Measurements from ENCODE around the gene RAB25.
"Not testable (repeated sequence)": the region's sequence is repeated elsewhere in the genome, so short reads cannot be mapped to it uniquely, and the experiment has no call there.

The RAB25 gene

DNA sequence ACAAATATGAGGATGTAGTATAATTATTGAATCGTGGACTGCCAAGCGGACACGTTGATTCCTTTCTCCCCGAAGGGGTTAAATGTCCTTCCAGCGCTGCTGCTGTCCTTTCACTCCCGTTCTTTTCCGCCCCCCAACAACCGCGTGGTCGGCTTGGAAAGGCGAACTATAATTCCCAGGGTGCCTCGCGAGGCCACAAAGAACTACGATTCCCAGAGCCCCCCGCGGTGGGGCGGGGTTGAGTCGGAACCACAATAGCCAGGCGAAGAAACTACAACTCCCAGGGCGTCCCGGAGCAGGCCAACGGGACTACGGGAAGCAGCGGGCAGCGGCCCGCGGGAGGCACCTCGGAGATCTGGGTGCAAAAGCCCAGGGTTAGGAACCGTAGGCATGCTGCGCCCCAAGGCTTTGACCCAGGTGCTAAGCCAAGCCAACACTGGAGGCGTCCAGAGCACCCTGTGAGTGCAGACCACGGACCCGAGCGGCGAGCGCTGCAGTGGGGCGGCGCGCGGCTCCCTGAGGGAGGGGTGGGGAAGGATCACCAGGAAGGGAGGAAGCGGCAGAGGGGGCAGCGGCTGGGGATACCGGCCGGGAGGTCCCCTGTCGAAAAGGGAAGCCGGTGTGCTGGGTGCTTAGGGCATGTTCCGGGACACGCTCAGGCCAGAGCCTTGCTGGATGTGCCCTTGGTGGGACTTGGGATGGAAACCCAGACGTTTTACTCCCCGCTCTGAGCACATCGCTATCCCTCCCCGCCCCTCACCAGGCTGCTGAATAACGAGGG, 6.3 kb upstream of the RAB25 start, which contains the start of gene LAMTOR2:
TSS of gene LAMTOR2 (plus strand) at position 283 of the 781 bp plus-strand sequence. CDS start at position 391, 108 bp downstream.
- peak; percentile 83 for DNase-seq (ENCODE audit: low read depth)

DNA sequence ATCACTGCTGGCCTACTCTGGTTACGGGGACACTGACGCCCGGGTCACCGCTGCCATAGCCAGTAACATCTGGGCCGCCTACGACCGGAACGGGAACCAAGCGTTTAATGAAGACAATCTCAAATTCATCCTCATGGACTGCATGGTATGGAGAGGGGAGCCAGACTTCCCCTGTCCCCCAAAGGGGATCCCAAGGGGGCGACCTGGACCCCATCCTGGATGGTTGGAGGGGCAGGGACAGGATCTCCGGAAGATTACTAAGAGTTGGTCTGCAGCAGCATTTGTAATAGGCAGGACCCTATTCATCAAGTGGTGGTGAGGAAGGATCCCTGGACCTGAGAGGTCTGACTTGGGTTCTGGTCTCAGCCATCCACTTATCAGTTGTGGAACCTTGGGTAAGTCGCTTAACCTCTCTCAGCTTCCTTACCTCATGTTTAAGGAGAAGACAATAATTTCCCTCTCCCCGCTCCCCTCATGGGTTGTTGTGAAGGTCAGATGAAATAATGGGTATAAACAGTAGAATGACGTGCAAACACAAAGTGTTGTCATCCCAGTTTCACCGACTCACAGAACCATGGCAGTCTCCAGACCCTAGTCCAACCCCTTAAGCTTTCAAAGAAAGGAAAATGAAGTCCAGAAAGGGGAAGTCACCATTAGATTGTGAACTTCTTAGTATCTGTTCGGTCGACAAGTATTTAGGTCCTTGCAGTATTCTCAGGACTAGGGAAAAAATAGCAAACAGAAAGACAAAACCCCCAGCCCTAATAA, 5.5 kb upstream of the RAB25 start:
- DNase-seq (ENCODE audit: low read depth) = no peak

- no peak for DNase-seq (ENCODE audit: low read depth)
Measured at GRCh38 chr1:156056326-156056849, 4.6 kb upstream of the RAB25 start.

DNA sequence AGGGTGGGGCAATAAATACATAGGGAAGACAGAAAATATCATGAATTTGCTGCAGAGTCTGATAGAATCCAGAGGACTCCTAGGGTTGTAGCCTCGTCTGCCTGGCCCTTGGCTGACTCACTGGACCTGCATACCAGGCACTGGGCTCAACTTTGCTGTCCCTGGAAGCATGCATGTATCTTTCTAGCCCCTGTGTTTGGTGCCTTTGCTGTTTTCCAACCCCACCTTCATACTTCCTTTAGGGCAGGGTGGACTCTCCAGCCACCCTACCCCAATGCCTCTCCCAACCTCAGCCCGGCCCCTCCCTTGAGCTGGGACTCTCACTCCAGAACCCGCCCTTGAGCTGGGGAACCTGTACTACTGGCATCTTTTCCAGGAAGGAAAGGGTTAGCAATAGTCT, 1.2 kb downstream of the RAB25 start:
- no peak for DNase-seq (ENCODE audit: low read depth)

- DNase-seq (ENCODE audit: low read depth) = no peak
Measured at GRCh38 chr1:156063997-156064285, 3.0 kb downstream of the RAB25 start.

DNA sequence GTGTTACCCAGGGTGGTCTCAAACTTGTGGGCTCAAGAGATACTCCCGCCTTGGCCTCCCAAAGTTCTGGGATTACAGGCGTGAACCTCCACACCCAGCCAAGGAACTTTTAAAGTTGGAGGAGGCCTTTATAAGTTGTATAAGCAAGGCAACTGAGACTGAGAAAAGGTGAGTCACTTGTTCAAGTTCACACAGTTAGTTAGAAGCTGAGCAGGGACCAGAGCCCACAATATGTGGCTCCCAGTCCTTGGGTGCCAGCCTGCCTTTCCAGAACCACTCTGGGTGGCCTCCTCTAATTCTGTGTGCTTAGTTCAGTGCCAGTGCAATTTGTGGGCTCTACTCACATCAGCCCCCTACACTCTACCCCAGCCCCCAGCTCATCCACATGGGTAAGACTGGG, 3.7 kb downstream of the RAB25 start:
- DNase-seq (ENCODE audit: low read depth) = no peak

DNA sequence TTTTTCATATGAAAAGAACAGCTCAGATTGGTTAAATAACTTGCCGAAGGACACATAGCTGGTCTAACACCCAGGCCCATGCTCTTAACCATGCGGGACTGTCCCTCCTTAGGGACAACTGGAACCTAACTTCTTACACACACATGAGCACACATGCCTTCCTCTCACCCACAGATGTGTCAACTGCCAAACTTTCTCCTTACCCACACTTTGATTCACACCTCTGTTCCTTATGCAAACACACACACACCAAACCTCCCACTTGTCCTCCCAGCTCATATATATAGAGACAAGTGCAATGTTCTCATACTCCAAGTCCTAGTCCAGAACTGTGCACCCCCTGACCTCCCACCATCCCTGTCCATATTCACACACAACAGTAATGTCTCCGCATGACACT, 4.3 kb downstream of the RAB25 start:
- no peak for DNase-seq (ENCODE audit: low read depth)

- no peak for DNase-seq (ENCODE audit: low read depth)
Measured at GRCh38 chr1:156065871-156066270, 4.9 kb downstream of the RAB25 start.

- no peak for DNase-seq (ENCODE audit: low read depth)
Measured at GRCh38 chr1:156067262-156067661, 6.3 kb downstream of the RAB25 start.

DNA sequence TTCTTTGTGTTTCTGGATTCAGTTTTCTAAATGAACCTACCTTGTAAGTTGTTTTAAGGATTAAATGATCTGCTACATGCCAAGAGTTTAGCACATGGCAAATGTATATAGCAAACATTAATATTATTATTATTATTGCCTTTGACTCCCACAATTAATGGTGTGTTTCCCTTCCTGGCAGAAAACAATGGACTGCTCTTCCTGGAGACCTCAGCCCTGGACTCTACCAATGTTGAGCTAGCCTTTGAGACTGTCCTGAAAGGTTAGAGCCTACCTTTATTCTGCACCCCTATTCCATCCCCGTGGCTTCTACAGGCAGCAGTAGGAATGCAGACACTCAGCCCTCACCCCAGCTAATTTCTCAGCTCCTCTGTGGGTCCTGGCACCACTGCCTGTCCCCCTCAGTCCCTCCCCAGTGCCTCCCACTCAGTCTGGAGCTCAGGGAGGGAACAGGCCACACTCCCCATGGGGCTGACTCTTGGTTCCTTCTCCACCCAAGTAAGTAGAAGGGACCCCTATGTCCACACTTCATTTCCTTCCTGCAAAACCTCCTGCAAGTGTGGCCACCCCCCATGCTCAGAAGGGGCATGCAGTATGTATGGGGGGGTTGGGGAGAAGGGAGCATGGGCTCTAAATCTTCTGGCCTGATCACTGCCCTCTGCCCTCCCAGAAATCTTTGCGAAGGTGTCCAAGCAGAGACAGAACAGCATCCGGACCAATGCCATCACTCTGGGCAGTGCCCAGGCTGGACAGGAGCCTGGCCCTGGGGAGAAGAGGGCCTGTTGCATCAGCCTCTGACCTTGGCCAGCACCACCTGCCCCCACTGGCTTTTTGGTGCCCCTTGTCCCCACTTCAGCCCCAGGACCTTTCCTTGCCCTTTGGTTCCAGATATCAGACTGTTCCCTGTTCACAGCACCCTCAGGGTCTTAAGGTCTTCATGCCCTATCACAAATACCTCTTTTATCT, 8.8 kb downstream of the RAB25 start:
- DNase-seq (ENCODE audit: low read depth) = no peak

DNA sequence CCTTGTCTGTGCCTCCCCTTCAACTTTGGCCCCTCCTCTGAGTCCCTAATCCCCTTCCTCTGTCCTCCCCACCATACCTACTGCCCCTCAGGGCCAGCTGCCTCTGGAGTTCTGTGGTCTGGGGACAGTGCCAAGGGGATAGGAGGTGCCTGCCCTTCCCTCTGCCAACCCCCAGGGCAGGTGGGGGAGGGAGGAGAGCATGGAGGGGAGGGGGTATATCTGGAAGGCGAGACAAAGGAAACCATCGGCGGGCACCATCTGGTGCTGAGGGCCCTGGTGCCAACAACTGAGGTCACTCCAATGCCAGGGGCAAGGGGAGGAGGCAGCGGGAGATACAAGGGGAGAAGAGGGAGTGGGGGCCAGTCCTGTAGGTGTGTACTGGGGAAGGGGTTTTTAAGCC, 9.6 kb downstream of the RAB25 start:
- no peak for DNase-seq (ENCODE audit: low read depth)

- DNase-seq (ENCODE audit: low read depth) = not testable (repeated sequence)
Measured at GRCh38 chr1:156071332-156071816, 10.4 kb downstream of the RAB25 start.

GRCh38 chr1:156072251-156072650, 11.3 kb downstream of the RAB25 start:
- no peak for DNase-seq (ENCODE audit: low read depth)

- no peak for DNase-seq (ENCODE audit: low read depth)
Measured at GRCh38 chr1:156073110-156073687, 12.2 kb downstream of the RAB25 start.

GRCh38 chr1:156073740-156074139, 12.8 kb downstream of the RAB25 start:
- no peak for DNase-seq (ENCODE audit: low read depth)

- no peak for DNase-seq (ENCODE audit: low read depth)
Measured at GRCh38 chr1:156074661-156075060, 13.7 kb downstream of the RAB25 start.

DNA sequence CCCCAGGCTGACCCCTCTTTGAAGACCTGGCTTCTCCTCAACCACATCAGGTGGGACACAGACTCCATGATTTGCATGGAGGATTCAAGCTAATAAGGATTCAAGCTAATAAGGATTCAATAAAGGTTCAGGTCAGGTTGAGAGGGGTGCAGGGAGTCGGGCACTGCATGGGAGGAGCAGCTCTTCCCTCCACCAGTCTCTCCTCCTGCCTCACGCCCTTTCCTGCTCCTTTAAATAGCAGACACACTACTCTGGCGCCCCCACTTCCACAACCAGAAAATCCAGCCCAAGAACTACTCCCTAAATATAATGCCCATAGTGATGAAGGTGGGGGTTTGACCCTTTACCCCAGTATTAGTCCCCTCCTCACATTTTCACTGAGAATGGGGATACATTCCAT, 14.2 kb downstream of the RAB25 start:
- DNase-seq (ENCODE audit: low read depth) = no peak

GRCh38 chr1:156075775-156076204, 14.8 kb downstream of the RAB25 start:
- DNase-seq (ENCODE audit: low read depth) = no peak

- DNase-seq (ENCODE audit: low read depth) = no peak
Measured at GRCh38 chr1:156076609-156077429, 15.9 kb downstream of the RAB25 start.

- DNase-seq (ENCODE audit: low read depth) = no peak
Measured at GRCh38 chr1:156077430-156077760, 16.4 kb downstream of the RAB25 start.

GRCh38 chr1:156078728-156079127, 17.8 kb downstream of the RAB25 start:
- no peak for DNase-seq (ENCODE audit: low read depth)
